ENCODE measurements around the gene MT1H.

GRCh38 chr16:56637814-56638750, 31.5 kb upstream of the MT1H start, which contains the start of gene MT1A:
- TF ChIP-seq POLR2A (IDR thresholded peaks at IDR 0.05; ENCODE audit: low read depth, low read length) = no peak
- no peak for TF ChIP-seq POLR2AphosphoS5 (IDR thresholded peaks at IDR 0.05; ENCODE audit: low read depth, low read length)
- TF ChIP-seq TAF1 (IDR thresholded peaks at IDR 0.05; ENCODE audit: borderline replicate concordance, low read depth, low read length) = no peak

Data from GM12892 (cell line).